HepG2 (cell line): ENCODE measurements around the gene PCNA. TPM values are rescaled to one million over a fixed set of nuclear protein-coding genes. Genes with fewer than 3 reads are reported as not detected.

ENCODE experiments used
- PRPF4 ChIP-seq: fragments of 200-400 bp; formaldehyde crosslinking; IDR thresholded peaks from 2 replicates; pipeline ENCODE4 v1.6.1; 2016; ENCODE audit warnings: low read length, low read depth; ENCODE audit not compliant: poor library complexity, severe bottlenecking
- ZNF432 ChIP-seq: sonication (generic); formaldehyde crosslinking; IDR thresholded peaks from 2 replicates; pipeline ENCODE4 v1.5.0; 2020; ENCODE audit warnings: missing genetic modification reagents, mild to moderate bottlenecking, borderline replicate concordance
- polyA plus RNA-seq, 8 experiments: library from polyadenylated mRNA; depleted of rRNA in 3 of 8; stranded (reverse) in 7 of 8; unstranded in 1 of 8; fragments of >200 nt; fragmentation: Illumina TruSeq in 4 of 8; extraction: Trizol in 4 of 8; gene quantifications; 2 replicates each; pipeline versions ENCODE4 v1.2.1 to v1.2.3, GENCODE V29; 2011 to 2016; ENCODE audit warnings: low read depth in 4 of 8, missing spikeins in 1 of 8, mixed read lengths in 1 of 8; ENCODE audit not compliant: insufficient read depth in 1 of 8
- total RNA-seq, 5 experiments: library from RNA; depleted of rRNA; stranded (reverse); fragments of >200 nt; fragmentation: Illumina TruSeq; extraction: Trizol; gene quantifications; 2 replicates each; pipeline ENCODE4 v1.2.3, GENCODE V29; 2016; ENCODE audit warnings: low read depth in 1 of 5
- TF ChIP-seq, protein P1 (sequence below), 2 experiments: fragments of 450-650 bp in 1 of 2; sonication (generic) in 1 of 2; formaldehyde crosslinking in 1 of 2; IDR thresholded peaks; 2 replicates each; pipeline versions ENCODE4 v1.6.1 to v1.8.0; 2016 to 2022; ENCODE audit warnings: antibody characterized with exemption in 1 of 2, mild to moderate bottlenecking in 1 of 2, missing genetic modification reagents in 1 of 2

The PCNA gene
- total and polyA plus RNA-seq, 2 of the 13 experiments (the other 11 are each of a cell fraction or from before 2014, with no cell fraction given), result 229 to 655 TPM

DNA sequence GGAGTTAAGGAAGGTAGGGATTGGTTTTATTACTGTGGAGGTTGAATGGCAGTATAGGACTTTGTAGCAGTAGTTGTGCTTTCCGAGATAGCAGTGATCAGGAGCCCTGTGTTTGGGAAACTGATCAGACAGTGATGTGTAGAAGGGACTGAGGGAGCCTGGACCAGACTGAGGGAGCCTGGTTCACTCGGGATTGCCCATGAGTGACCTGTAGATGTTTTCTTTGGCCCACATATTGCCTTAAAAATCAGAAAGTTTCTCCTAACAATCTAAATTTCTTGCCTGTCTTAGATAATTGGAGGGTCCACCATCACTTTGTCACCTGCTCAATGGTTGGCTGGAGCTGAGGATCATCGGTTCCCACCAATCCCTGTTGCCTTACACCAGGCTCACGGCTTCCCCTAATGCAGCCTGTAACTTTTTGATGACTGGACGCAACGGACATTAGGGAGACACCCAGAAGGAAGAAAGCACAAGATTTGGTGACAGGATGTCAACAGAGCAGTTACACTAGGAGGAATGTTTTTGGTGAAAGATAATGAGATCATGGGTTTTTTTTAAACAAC is 8.2 kb upstream of the PCNA start (continued):
- TF ChIP-seq, protein P1, sequence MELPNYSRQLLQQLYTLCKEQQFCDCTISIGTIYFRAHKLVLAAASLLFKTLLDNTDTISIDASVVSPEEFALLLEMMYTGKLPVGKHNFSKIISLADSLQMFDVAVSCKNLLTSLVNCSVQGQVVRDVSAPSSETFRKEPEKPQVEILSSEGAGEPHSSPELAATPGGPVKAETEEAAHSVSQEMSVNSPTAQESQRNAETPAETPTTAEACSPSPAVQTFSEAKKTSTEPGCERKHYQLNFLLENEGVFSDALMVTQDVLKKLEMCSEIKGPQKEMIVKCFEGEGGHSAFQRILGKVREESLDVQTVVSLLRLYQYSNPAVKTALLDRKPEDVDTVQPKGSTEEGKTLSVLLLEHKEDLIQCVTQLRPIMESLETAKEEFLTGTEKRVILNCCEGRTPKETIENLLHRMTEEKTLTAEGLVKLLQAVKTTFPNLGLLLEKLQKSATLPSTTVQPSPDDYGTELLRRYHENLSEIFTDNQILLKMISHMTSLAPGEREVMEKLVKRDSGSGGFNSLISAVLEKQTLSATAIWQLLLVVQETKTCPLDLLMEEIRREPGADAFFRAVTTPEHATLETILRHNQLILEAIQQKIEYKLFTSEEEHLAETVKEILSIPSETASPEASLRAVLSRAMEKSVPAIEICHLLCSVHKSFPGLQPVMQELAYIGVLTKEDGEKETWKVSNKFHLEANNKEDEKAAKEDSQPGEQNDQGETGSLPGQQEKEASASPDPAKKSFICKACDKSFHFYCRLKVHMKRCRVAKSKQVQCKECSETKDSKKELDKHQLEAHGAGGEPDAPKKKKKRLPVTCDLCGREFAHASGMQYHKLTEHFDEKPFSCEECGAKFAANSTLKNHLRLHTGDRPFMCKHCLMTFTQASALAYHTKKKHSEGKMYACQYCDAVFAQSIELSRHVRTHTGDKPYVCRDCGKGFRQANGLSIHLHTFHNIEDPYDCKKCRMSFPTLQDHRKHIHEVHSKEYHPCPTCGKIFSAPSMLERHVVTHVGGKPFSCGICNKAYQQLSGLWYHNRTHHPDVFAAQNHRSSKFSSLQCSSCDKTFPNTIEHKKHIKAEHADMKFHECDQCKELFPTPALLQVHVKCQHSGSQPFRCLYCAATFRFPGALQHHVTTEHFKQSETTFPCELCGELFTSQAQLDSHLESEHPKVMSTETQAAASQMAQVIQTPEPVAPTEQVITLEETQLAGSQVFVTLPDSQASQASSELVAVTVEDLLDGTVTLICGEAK (IDR thresholded peaks at IDR 0.05), result no peak
- TF ChIP-seq, protein P1 (CRISPR knock-in tag; IDR thresholded peaks at IDR 0.05), result peak; percentile 46; the same call in 1 of the 2 replicates
- TF ChIP-seq ZNF432 (CRISPR knock-in tag), result no peak
- no peak for TF ChIP-seq PRPF4
- TF ChIP-seq, all 625 proteins: peak for 32
